ENCODE data around the gene AUTS2.

Gene AUTS2

DNA sequence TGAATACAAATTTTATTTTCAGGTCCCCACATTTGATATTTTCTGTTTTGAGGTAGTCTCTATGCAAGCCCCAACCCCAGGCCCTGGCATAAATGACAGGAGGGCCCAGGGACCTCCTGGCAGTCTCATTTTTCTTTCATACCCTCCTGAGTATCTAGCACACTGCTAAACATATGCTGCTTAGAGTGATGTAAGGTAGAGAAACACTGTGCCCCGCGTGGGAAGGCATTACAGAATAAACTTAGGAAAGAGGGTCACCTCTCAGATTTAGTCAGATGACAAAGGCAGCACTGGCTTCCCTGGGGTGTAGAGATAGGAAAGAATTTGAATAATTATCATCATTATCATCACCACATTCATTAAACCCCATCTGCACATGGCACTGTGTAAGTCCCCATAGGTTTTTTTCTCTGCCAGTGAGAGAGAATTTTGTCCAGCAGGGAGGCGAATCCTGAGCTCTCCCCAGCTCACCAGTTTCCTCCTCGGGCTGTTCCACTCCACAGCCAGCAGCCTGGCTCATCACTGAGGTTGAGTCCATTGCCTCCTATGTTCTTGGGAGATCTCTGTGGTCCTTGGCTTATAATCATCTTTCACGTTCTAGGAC, 1026.3 kb downstream of the AUTS2 start:
- DNase-seq = no peak
- Mint-ChIP-seq H3K9me3 (peaks cover 3 to 4% of the 10 kb centered on the region in 2 donors), H3K36me3 (peaks cover 1 to 16% of the 10 kb centered on the region in 2 donors), H3K4me3 (no peak overlapping the region), H3K27ac (peak overlapping the region; percentile 62), H3K4me1 (no peaks in the 10 kb centered on the region), H3K27me3 (no peaks in the 10 kb centered on the region)
- no peak for ATAC-seq (replicated peaks)

DNA sequence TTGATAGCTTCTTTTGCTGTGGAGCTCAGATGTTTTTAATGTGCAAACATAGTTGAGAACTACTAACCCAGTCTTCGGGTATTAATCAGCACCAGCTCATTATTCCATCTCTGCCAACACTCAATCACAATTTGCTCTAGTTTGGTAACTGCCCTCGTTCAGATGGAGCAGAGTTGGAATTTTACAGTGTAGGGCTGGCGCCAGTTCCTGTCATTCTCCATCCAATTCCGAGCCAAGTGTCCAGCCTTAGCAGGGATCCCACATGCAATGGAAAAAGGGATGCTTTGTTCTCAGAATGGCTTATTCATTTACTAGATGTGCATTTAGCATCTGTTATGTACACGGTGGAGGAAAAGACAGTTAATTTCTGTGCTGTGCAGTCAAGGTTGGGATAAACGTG, 1029.2 kb downstream of the AUTS2 start:
- Mint-ChIP-seq H3K36me3 (peaks cover 1 to 16% of the 10 kb centered on the region in 2 donors), H3K9me3 (peaks cover 3 to 4% of the 10 kb centered on the region in 2 donors), H3K27me3 (no peaks in the 10 kb centered on the region), H3K4me1 (no peaks in the 10 kb centered on the region), H3K27ac (no peak overlapping the region), H3K4me3 (no peak overlapping the region)
- DNase-seq = no peak
- no peak for ATAC-seq (replicated peaks)

DNA sequence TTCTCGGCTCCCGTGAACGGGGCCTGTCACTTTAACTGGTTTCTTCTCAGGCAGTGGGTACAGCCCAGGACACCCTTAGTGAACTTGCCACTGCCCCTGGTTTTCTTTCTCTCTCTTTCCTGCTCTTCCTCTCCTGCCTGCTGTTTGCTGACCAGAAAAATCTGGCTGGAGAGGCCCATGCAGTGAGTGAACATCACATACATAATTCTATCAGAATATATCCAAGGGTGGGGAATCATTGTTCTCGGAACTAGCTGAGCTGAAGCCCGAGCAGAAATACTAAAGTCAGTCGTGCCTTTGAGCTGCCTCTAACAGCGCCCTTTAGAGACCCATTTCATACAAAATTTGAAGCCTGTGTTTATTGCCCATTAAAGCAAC, 1032.2 kb downstream of the AUTS2 start:
- H3K27me3 Mint-ChIP-seq = no peaks in the 10 kb centered on the region
- H3K4me3 Mint-ChIP-seq = no peak overlapping the region
- no peak overlapping the region for H3K27ac Mint-ChIP-seq
- DNase-seq (no peak), ATAC-seq (replicated peaks) (no peak)
- peaks cover 3 to 4% of the 10 kb centered on the region in 2 donors for H3K9me3 Mint-ChIP-seq
- H3K36me3 Mint-ChIP-seq = peaks cover 1 to 13% of the 10 kb centered on the region in 2 donors
- no peaks in the 10 kb centered on the region for H3K4me1 Mint-ChIP-seq

DNA sequence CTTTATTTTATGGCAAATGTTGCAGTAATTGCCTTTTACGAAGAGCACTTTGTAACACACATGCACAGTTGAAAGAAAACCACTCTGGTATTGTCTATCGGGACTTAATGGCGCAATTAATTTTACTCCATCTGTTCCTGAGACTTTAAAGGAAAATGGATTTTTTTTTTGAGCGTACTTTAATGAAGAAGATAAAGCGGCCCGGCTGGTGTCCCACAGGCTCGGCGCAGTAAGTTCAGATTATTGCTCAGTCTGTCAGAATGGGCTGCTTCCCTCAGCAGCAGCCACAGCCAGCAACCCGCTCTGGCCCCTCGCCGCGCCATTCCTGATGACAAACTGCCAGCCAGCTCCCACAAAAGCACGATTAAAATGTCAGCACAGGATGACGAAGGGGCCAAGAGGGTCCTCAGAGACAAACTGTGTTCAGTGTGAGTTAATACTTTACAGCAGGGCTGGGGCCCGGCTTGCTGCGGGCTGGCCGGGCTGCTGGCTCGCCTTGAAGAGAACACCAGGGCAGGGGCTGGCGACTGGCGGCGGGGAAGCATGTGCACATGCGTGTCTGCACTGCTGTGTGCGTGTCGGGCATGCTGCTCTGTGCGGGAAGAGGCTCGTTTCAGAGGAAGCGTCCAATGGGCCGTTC, 1032.7 kb downstream of the AUTS2 start:
- no peak for DNase-seq
- no peaks in the 10 kb centered on the region for H3K27me3 Mint-ChIP-seq
- no peak for ATAC-seq (replicated peaks)
- no peaks in the 10 kb centered on the region for H3K4me1 Mint-ChIP-seq
- H3K27ac Mint-ChIP-seq = no peak overlapping the region
- H3K9me3 Mint-ChIP-seq = peaks cover 3 to 4% of the 10 kb centered on the region in 2 donors
- no peak overlapping the region for H3K4me3 Mint-ChIP-seq
- peaks cover 1 to 13% of the 10 kb centered on the region in 2 donors for H3K36me3 Mint-ChIP-seq

DNA sequence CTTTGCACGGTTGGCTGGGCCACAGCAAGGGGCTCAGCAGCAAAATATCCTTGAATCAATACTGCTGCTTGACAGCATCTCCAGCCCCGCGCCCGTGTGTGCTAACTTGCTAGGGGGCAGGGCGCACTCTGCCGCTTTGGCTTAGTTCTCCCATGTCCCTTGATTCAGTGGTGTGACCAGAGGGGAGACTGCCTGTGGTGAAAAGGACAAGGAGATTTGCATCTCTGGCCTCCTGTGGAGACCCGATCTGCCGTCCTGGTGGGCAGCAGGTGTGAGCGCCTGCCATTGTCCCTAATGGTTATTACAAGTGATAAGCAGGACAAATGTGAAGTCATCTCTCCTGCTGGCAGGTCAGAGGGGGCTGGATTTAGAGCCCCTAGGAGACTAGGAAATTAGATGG, 1033.4 kb downstream of the AUTS2 start:
- ATAC-seq (replicated peaks) (no peak), DNase-seq (no peak)
- Mint-ChIP-seq H3K4me3 (no peak overlapping the region), H3K9me3 (peaks cover under 1% of the 10 kb centered on the region in 2 donors), H3K27ac (no peak overlapping the region), H3K4me1 (no peaks in the 10 kb centered on the region), H3K36me3 (peaks cover 1 to 9% of the 10 kb centered on the region in 2 donors), H3K27me3 (no peaks in the 10 kb centered on the region)

DNA sequence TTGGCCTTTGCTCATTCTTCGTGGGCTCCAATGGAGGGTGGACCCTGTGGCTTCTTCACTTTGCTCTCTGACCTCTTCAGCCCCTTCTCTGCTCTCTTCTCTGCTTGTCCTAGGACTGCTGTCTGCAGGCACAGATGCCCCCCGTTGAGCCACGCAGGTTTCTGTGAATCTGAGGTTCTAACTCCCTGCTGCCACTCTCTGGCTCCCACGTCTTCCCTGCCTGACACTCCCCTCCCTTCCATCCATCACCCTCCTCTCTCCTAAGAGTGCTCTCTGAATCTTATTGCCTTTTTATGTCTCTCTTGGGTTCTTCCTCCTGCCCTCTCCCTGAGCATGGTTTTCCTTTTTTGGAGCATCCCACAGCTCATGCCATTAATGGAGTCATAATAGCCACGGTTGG, 1034.1 kb downstream of the AUTS2 start:
- no peaks in the 10 kb centered on the region for H3K27me3 Mint-ChIP-seq
- ATAC-seq (replicated peaks) (no peak), DNase-seq (no peak)
- H3K27ac Mint-ChIP-seq = no peak overlapping the region
- H3K4me3 Mint-ChIP-seq = no peak overlapping the region
- peaks cover 0 to 5% of the 10 kb centered on the region in 2 donors for H3K36me3 Mint-ChIP-seq
- H3K4me1 Mint-ChIP-seq = no peaks in the 10 kb centered on the region
- no peaks in the 10 kb centered on the region for H3K9me3 Mint-ChIP-seq

DNA sequence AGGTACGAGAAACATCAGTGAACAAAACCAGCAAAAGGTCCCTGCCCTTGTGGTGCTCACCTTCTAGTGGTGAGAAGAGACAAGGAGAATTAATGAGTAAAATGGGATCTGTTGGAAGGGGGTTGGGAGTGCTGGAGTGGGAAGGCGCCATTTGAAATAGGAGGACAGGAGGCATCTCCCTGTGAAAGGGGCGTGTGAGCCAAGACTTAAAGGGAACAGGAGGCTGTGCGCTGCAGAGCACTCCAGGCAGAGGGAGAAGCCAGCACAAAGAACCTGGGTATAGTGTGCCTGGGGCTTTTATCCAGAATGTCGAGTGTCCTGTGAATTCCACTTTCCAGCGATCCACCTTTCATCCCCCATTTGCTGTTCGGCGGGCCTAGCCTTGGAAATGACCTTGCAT, 1035.8 kb downstream of the AUTS2 start:
- H3K4me1 Mint-ChIP-seq = no peaks in the 10 kb centered on the region
- H3K27me3 Mint-ChIP-seq = no peaks in the 10 kb centered on the region
- H3K27ac Mint-ChIP-seq = no peak overlapping the region
- H3K9me3 Mint-ChIP-seq = no peaks in the 10 kb centered on the region
- ATAC-seq (replicated peaks) (no peak), DNase-seq (no peak)
- H3K4me3 Mint-ChIP-seq = no peak overlapping the region
- H3K36me3 Mint-ChIP-seq = peaks cover 0 to 5% of the 10 kb centered on the region in 2 donors

DNA sequence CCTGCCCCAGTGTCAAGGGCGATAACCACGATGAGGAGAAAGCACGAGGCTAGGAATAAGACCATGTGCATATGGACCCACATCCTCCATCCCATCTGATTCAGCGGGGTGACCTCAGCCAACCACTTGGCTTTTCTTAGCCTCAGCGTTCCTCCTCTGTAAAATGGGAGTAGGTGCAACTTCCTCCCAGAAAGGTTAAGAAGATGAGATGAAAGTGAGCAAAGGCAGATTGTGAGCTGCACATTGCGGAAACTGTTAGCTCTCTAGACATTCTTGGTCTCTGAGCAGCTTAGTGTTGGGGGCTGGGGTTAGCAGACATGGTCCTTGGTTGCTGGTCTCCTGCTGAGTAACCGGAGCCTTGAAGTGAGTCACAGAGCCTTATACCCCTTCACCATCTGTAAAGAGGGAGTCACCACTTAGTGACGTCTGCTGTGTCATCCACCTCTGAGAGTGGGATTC, 1036.4 kb downstream of the AUTS2 start:
- no peaks in the 10 kb centered on the region for H3K4me1 Mint-ChIP-seq
- no peak for DNase-seq
- H3K9me3 Mint-ChIP-seq = no peaks in the 10 kb centered on the region
- H3K27me3 Mint-ChIP-seq = no peaks in the 10 kb centered on the region
- H3K4me3 Mint-ChIP-seq = no peak overlapping the region
- ATAC-seq (replicated peaks) = no peak
- H3K36me3 Mint-ChIP-seq = peaks cover 0 to 5% of the 10 kb centered on the region in 2 donors
- H3K27ac Mint-ChIP-seq = no peak overlapping the region

DNA sequence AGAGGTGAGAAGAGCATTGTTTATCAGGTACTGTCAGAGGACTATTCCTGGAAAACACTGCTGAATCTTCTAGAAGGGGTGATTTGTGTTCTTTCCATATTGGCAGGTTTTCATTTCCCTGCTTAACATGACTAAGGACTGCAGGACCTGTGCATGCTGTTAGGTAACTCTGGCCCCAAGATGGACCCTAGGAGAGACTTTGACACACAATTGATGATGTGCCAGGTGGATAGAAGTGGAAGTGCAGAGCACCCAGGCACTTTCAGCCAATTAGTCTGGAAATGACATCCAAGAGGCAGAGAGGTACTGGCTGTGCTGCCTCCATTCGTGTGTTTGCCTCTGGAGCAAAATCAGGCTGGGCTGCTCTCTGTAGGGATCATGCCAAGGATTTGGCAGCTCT, 1037.4 kb downstream of the AUTS2 start:
- ATAC-seq (replicated peaks) = no peak
- Mint-ChIP-seq H3K36me3 (peaks cover under 1 to 5% of the 10 kb centered on the region in 2 donors), H3K27ac (no peak overlapping the region)

DNA sequence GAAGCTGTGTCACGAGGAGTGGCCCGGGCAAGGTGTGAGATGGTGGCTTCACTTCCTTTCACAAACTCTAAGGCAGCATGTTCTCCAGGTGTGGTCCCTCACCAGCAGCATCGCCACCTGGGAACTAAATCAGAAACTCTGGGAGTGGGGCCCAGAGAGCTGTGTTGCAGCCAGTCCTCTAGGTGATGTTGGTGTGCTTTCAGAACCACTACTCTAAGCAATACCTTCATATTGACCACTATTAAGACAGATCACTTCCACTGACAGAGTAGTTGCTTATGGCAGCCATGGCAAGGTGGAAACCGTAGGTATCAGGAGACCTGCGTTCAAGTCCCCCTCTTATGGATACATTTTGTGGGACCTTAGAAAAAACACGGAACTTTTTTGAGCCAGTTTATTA, 1037.9 kb downstream of the AUTS2 start:
- peaks cover 3 to 4% of the 10 kb centered on the region in 2 donors for H3K9me3 Mint-ChIP-seq
- DNase-seq = no peak
- no peak overlapping the region for H3K4me3 Mint-ChIP-seq
- no peaks in the 10 kb centered on the region for H3K27me3 Mint-ChIP-seq
- no peak overlapping the region for H3K27ac Mint-ChIP-seq
- no peak for ATAC-seq (replicated peaks)
- H3K4me1 Mint-ChIP-seq = no peaks in the 10 kb centered on the region
- peaks cover 6 to 9% of the 10 kb centered on the region in 2 donors for H3K36me3 Mint-ChIP-seq

More for the DNA sequence above, 1037.4 kb downstream of the AUTS2 start:
- Mint-ChIP-seq H3K9me3 (no peaks in the 10 kb centered on the region), H3K4me3 (no peak overlapping the region), H3K4me1 (no peaks in the 10 kb centered on the region), H3K27me3 (no peaks in the 10 kb centered on the region)
- DNase-seq = no peak

DNA sequence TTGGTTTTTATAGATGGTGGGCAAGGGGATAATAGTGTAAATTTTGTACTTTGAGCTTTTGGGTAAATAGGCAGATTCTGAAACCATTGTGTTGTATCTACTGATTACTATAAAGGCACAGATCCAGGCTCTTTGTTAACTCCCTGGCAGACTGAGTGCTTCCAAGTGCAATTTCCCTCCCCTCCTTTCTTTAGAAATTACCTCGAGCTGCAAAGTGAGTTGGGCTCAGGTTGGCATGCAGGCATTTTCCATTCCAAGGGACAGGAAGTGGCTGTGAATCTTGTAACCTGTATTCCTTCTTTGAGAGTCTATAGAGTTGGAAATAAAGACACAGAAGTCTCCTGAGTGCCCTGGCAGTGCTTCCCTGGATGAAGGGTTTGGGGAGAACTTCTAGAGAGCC, 1039.5 kb downstream of the AUTS2 start:
- ATAC-seq (replicated peaks) = no peak
- peaks cover 6 to 17% of the 10 kb centered on the region in 2 donors for H3K36me3 Mint-ChIP-seq
- peaks cover 10 to 13% of the 10 kb centered on the region in 2 donors for H3K9me3 Mint-ChIP-seq
- H3K4me3 Mint-ChIP-seq = no peak overlapping the region
- no peaks in the 10 kb centered on the region for H3K4me1 Mint-ChIP-seq
- no peak overlapping the region for H3K27ac Mint-ChIP-seq
- no peak for DNase-seq
- H3K27me3 Mint-ChIP-seq = no peaks in the 10 kb centered on the region

DNA sequence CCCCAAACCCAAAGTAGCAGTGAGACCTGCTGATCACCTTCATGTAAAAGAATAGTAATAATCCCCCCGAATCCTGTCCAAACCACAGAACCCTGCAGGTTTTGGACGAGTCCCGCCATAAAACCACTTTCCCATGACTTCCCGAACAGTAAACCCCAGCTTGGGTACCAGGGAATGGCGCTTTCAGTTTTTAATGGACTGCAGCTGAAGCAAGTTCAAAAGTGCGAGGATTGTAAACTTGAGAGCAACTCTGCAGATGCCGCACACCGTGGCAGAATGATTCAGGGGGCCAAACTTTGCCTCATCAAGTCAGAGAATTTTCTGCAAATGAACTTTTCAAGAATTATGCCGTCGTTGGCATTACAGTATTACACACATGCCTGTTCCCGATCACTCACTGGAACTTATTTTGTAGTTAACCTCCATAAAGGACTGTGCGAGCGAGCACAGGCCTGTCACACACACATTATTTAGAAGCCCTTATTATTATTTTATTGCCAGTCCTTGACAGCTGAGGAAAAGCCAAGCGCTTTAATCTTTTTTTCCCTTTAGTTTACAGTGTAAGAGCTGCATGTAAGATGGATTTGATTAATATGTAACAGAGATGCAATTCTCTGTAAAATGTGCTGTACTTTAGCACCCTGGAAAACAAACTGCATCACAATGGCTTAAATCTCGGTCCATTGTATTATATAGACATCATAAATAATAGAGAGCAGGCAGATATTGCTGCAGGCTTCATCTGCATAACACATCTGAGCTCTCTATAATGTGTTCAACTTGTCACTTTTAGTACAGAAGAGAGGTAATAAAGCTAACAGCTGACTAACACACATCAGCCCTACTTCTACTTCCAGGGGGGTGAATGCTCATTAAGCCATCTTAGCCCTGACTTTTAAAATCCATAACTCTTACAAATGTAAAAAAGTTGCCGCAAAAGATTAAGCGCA, 1040.2 kb downstream of the AUTS2 start:
- ATAC-seq (replicated peaks) (no peak), DNase-seq (no peak)
- no peaks in the 10 kb centered on the region for H3K27me3 Mint-ChIP-seq
- no peaks in the 10 kb centered on the region for H3K4me1 Mint-ChIP-seq
- H3K9me3 Mint-ChIP-seq = peaks cover 10 to 13% of the 10 kb centered on the region in 2 donors
- H3K27ac Mint-ChIP-seq = no peak overlapping the region
- peaks cover 6 to 17% of the 10 kb centered on the region in 2 donors for H3K36me3 Mint-ChIP-seq
- no peak overlapping the region for H3K4me3 Mint-ChIP-seq

DNA sequence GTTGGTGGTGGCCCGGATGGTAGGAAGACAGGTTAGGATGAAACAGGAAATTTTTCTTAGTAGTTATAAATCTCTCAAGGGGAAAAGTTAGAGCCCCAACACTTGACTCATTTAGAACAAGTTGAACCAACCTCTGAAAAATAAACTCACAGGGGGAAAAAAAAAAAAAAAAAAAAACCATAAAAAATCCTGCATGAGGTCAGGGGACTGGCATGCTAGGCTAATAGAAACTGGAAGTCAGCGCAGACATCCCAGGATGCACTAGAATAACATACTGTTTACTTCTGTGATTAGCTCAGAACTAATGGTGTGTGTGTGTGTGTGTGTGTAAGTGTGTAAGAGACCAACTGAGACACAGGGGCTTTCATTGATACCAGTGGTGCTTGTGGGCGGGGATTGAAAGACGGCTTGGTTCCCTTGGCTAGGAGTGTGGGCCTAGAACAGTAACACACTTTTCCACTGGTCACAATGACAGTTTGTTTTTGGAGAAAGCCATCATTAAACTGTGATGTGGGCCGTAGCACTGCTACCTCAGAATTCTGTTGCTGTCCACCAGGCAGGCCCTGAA, 1042.1 kb downstream of the AUTS2 start:
- Mint-ChIP-seq H3K9me3 (peaks cover 10 to 13% of the 10 kb centered on the region in 2 donors), H3K36me3 (peaks cover 6 to 13% of the 10 kb centered on the region in 2 donors), H3K27me3 (no peaks in the 10 kb centered on the region), H3K4me3 (no peak overlapping the region), H3K27ac (no peak overlapping the region), H3K4me1 (no peaks in the 10 kb centered on the region)
- ATAC-seq (replicated peaks) (no peak), DNase-seq (no peak)

DNA sequence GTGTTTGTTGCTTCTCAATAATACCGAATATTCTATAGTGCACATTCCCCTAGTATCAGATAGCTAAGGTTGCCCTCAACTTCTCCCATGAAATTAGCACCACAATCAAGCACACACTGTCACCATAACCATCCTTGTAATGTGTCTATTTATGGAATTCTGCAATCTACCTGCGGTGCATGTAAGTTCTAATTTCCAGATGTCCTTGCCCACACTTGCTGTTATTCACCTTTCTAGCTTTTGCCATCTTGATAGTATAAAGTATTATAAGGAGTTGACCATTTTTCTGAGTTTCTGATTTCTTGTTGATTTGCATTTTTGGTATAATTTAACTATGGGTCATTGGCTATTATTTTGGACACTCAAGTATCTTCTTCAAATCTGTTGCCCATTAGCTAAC, 1043.6 kb downstream of the AUTS2 start:
- H3K27me3 Mint-ChIP-seq = no peaks in the 10 kb centered on the region
- peaks cover 6 to 13% of the 10 kb centered on the region in 2 donors for H3K36me3 Mint-ChIP-seq
- ATAC-seq (replicated peaks) (no peak), DNase-seq (no peak)
- H3K27ac Mint-ChIP-seq = no peak overlapping the region
- H3K4me1 Mint-ChIP-seq = no peaks in the 10 kb centered on the region
- no peak overlapping the region for H3K4me3 Mint-ChIP-seq
- H3K9me3 Mint-ChIP-seq = peaks cover 10 to 13% of the 10 kb centered on the region in 2 donors
